Activated CD4-positive, alpha-beta memory T cell treated with anti-CD3 and anti-CD28 coated beads for 36 hours (primary cell): ENCODE results near the gene SCRT2. TPM values are rescaled to one million over a fixed set of nuclear protein-coding genes. Genes with fewer than 3 reads are reported as not detected.
A peak's percentile ranks its signal among the peaks of the same experiment; 100 is the strongest.

ENCODE experiments used
- CTCF ChIA-PET: fragments of 350-600 bp; sonication (Branson Sonifier 250); formaldehyde crosslinking; loops from one replicate; lab custom pipeline; 2021; ENCODE audit warnings: antibody characterized with exemption, inconsistent platforms; lab: Charles Lee
- POLR2A ChIA-PET: fragments of 350-600 bp; sonication (Branson Sonifier 250); formaldehyde crosslinking; loops from one replicate; lab custom pipeline; 2021; ENCODE audit warnings: antibody characterized with exemption; lab: Charles Lee
- DNase-seq: peaks from one replicate; pipeline ENCODE4 v3.0.0-alpha.2; 2020
- H3K27ac Mint-ChIP-seq: one replicate; pipeline ENCODE4 v1.8.0; 2021; ENCODE audit warnings: mixed read lengths
- H3K27me3 Mint-ChIP-seq: one replicate; pipeline ENCODE4 v1.8.0; 2021; ENCODE audit warnings: mixed read lengths
- H3K36me3 Mint-ChIP-seq: one replicate; pipeline ENCODE4 v1.8.0; 2021; ENCODE audit warnings: mixed read lengths
- H3K4me1 Mint-ChIP-seq: one replicate; pipeline ENCODE4 v1.8.0; 2021; ENCODE audit warnings: low read depth, mixed read lengths
- H3K4me3 Mint-ChIP-seq: one replicate; pipeline ENCODE4 v1.8.0; 2021; ENCODE audit warnings: mild to moderate bottlenecking, mixed read lengths
- H3K9me3 Mint-ChIP-seq: one replicate; pipeline ENCODE4 v1.8.0; 2021; ENCODE audit warnings: mixed read lengths
- intact Hi-C: fragments of 100-400 bp; cut with micrococcal nuclease; formaldehyde crosslinking; loops from one replicate; pipeline ENCODE4 v1.15.1; 2023
- total RNA-seq, 2 experiments: library from RNA; stranded (reverse); gene quantifications; one replicate each; pipeline ENCODE4 v1.2.3, GENCODE V29; 2021

Gene SCRT2
- total RNA-seq, 2 experiments from 2014 or later, result not detected

DNA sequence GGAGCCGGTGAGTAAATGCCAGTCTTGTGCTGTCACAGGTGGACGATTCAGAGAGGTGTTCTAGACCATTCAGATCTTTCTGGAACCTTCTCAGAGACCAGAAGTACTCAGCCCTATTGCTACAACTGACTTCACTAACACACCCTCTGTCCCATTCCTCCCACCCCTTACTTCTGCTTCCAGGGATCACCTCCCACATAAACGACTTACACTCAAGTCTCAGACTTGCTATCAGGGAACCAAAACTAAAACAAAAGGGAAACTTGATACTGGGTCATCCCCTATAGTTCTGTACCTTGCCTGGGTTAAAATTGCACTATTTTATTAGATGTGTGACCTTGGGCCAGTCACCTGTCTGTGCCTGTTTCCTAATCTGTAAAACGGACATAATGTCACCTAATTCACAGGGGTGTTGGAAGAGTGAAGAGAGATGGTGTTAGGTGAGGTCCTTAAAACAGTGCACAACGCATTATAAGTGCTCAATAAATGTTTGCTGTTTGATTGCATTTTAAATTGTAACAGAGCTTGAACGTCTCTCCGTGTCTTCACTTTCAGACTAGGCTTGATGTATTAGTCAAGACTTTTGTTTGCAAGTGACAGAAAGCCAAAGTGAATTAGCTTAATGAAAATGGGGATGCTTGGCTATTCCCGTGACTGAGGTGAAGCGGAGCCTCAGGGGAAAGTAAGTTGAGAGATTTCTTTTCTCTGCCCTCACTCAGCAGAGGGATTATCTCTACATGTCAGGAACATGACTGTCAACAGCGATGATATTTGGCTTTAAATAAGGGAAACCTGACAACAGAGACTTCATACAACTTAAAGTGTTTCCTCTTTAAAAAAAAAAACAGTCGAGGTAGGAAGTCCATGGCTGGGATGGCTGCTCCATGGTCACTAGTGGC is 19.6 kb downstream of the SCRT2 start:
- ChIA-PET POLR2A (no interaction called here), CTCF (interaction anchor here (2.0 to 3.4 kb wide), 3 partner anchors 10 to 83 kb away, joined by 4 to 10 read pairs (median 10); no protein-coding TSS in a partner anchor)
- no peak overlapping the region for H3K4me3 Mint-ChIP-seq
- H3K27ac Mint-ChIP-seq, result no peak overlapping the region
- peaks cover 17% of the 10 kb centered on the region for H3K27me3 Mint-ChIP-seq
- peaks cover 19% of the 10 kb centered on the region for H3K4me1 Mint-ChIP-seq
- no peak for DNase-seq
- no peaks in the 10 kb centered on the region for H3K36me3 Mint-ChIP-seq
- intact Hi-C loops, result no loop called here
- no peaks in the 10 kb centered on the region for H3K9me3 Mint-ChIP-seq

DNA sequence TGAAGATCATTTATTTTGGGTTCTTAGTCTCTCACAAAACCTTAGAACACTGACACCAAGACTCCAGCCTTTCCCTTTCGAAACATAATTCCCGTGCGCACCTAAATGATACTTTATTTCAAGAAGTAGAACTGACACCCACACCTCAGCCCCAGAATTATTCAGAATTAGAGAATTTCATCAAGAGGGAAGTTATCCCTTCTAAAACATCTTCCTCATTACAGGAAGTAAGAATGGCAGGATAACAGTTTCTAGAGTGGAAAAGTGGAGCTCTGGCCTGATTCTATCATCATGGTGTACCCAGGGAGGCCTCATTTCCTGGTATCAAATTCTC is 21.2 kb downstream of the SCRT2 start:
- peaks cover 26% of the 10 kb centered on the region for H3K4me1 Mint-ChIP-seq
- H3K27ac Mint-ChIP-seq, result no peak overlapping the region
- DNase-seq, result no peak
- H3K36me3 Mint-ChIP-seq, result peaks cover 7% of the 10 kb centered on the region
- CTCF ChIA-PET, result interaction anchor here (1.0 to 3.4 kb wide), 4 partner anchors 9 to 85 kb away, joined by 4 to 10 read pairs (median 5); no protein-coding TSS in a partner anchor
- no peak overlapping the region for H3K4me3 Mint-ChIP-seq
- peaks cover 7% of the 10 kb centered on the region for H3K27me3 Mint-ChIP-seq
- H3K9me3 Mint-ChIP-seq, result no peaks in the 10 kb centered on the region
- intact Hi-C loops, result loop anchor here (5.0 kb wide), 1 partner anchor 112 kb away; the partner anchor contains the start of gene CSNK2A1
- POLR2A ChIA-PET, result interaction anchor here (0.8 kb wide), 1 partner anchor 12 kb away, joined by 3 read pairs; no protein-coding TSS in a partner anchor

DNA sequence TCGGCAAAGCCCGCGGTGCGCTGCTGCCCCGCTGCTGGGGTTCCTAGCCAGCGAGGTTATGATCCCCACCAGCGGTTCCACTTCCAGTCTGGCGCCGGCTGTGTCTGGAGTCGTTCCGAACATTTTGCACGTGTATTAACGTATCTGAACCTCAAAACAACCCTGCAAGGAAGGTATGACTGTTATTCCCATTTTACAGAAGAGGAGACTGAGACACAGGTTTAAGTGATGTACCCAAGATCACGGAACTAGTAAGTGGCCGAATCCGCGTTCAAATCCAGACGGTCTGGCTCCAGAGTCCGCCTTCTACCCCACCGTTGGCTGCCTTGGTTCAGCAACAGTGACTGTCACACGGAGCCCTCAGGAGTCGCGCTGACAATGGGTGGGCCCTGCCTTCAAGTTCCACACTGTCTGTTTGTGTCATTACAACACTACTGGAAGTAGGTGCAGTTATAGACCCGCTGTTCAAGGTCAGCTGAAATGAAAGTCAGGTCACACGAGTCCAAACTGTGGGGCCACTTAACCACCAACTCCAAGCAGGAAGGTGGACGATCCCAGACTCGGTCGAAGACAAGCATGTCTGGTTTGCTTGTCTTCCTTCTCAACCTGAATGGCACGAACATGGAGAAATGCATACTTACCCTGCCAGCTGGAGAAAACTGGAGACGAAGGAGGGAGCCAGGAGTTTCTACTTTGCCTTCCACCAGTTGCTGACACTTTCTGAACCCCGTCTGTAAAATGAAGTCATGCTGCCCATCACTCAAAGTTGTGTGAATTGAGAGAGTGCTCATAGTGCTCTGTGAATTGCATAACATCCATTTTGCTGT is 21.8 kb downstream of the SCRT2 start:
- H3K4me1 Mint-ChIP-seq, result peaks cover 26% of the 10 kb centered on the region
- POLR2A ChIA-PET, result interaction anchor here (0.8 kb wide), 1 partner anchor 13 kb away, joined by 3 read pairs; no protein-coding TSS in a partner anchor
- H3K27me3 Mint-ChIP-seq, result peaks cover 3% of the 10 kb centered on the region
- H3K36me3 Mint-ChIP-seq, result peaks cover 8% of the 10 kb centered on the region
- no peaks in the 10 kb centered on the region for H3K9me3 Mint-ChIP-seq
- no peak for DNase-seq
- peak overlapping the region; percentile 39 for H3K27ac Mint-ChIP-seq
- H3K4me3 Mint-ChIP-seq, result peak overlapping the region; percentile 69
- intact Hi-C loops, result loop anchor here (2.0 to 5.0 kb wide), 2 partner anchors 13 to 112 kb away; partner anchors contain the start of gene CSNK2A1
- CTCF ChIA-PET, result interaction anchor here (1.9 to 3.4 kb wide), 3 partner anchors 8 to 85 kb away, joined by 4 to 10 read pairs (median 6); no protein-coding TSS in a partner anchor

DNA sequence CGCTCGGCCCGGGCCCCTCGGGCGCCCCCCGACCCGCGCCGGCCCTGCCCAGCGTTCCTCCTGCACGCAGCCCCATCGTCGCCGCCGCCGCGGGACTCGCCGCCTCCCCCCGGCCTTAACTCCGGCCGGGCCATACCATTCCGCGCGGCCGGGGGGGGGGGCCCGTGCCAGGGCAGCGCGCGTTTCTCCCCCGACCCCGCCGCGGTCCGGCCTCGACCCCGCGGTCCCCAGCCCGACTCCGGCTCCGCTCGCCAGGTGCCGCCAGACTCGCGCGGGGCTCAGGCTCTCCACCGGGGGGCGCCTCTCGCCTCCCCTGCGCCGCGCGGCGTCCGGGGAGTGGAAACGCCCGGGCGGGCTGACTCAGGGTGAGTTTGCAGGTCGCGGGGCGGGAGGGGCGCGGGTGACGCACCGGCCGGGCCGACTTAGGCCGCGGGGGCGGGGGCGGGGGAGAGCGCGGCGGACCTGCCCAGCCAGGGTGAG is 22.5 kb downstream of the SCRT2 start, which contains the start of gene SRXN1:
TSS of gene SRXN1 (minus strand) at position 91 of the 480 bp plus-strand sequence. CDS start at position 76, 15 bp downstream.
- ChIA-PET POLR2A (interaction anchor here (0.8 kb wide), 1 partner anchor 109 kb away, joined by 5 read pairs; the partner anchor contains the start of gene CSNK2A1), CTCF (interaction anchor here (1.0 to 1.9 kb wide), 3 partner anchors 14 to 111 kb away, joined by 3 to 11 read pairs (median 11); no protein-coding TSS in a partner anchor)
- H3K4me1 Mint-ChIP-seq, result peaks cover 26% of the 10 kb centered on the region
- peak; percentile 90 for DNase-seq
- H3K9me3 Mint-ChIP-seq, result no peaks in the 10 kb centered on the region
- intact Hi-C loops, result loop anchor here (2.0 to 5.0 kb wide), 2 partner anchors 14 to 111 kb away; partner anchors contain the start of gene CSNK2A1
- H3K27ac Mint-ChIP-seq, result peak within 1 kb of the TSS; percentile 70
- peaks cover 3% of the 10 kb centered on the region for H3K27me3 Mint-ChIP-seq
- H3K4me3 Mint-ChIP-seq, result peak within 1 kb of the TSS; percentile 81
- peaks cover 13% of the 10 kb centered on the region for H3K36me3 Mint-ChIP-seq

DNA sequence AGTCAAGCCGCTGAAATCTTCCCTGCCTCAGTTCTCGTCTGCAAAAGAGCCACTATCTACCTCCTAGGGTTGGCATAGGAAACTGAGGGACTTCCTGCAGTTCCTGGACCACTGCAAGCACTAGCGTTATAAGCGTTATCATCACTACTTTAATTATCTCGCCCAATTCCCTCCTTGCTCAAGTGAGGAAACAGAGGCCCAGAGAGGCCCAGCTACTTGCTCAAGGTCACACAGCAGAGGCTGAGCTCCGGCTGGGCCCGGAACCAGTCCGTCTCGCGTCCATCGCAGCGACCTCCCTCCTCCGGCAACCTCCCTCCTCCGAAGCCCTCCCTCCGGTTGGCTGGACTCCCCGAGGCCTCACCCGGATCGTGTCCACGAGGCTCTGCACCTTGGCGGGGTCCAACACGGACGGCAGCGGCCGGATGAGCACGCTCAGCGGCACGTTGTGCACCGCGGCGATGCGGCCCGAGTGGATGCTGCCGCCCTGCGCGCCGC is 22.9 kb downstream of the SCRT2 start:
- Mint-ChIP-seq H3K27me3 (no peaks in the 10 kb centered on the region), H3K27ac (peak overlapping the region; percentile 70), H3K4me3 (peak overlapping the region; percentile 81), H3K9me3 (peaks cover 2% of the 10 kb centered on the region), H3K4me1 (peaks cover 26% of the 10 kb centered on the region), H3K36me3 (peaks cover 18% of the 10 kb centered on the region)
- CTCF ChIA-PET, result interaction anchor here (1.0 to 1.9 kb wide), 4 partner anchors 10 to 111 kb away, joined by 3 to 11 read pairs (median 7); no protein-coding TSS in a partner anchor
- intact Hi-C loops, result loop anchor here (2.0 to 5.0 kb wide), 2 partner anchors 14 to 110 kb away; partner anchors contain the start of gene CSNK2A1
- DNase-seq, result peak; percentile 35
- POLR2A ChIA-PET, result interaction anchor here (0.8 kb wide), 1 partner anchor 109 kb away, joined by 5 read pairs; the partner anchor contains the start of gene CSNK2A1

DNA sequence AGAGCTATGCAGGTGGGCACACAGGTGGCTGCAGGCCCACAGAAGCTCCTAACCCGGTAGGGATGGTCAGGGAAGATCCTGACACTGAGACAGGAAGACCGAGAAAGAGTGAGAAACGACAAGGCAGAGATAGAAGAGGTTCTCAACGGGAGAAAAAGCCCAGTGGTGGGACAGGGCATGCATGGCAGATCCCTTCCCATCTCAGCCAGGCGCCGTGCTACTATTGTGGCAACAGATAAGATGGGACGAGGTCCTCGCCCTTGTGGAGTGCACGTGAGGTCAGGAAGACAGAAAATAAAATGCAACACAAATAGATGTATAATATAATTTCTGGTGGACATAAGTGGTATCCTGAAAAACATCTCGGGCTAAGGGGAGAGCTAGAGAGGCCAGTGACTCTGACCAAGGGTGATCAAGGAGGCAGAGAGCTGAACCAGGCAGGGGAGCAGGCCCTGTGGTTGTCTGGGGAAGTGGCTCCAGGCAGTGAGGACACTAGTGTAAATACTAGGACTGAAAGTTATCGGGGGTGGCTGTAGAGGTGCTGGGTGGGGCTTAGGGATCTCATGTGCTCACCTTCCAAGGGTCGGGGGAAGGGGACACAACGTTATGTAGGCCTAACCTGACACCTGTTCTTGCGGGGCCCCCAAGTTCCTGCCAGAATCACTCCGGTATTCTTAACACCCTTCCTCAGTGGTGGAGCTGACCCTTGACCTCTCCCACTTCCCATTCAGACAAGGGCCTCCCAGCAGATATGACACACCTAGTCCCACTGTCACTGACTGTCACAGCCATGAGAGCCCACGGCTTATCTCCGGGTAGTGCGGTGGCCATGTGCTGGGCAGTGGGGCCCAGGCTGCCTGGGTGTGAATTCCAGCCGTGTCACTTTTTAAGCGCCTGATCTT is 23.6 kb downstream of the SCRT2 start:
- intact Hi-C loops, result loop anchor here (2.0 to 5.0 kb wide), 2 partner anchors 15 to 110 kb away; partner anchors contain the start of gene CSNK2A1
- Mint-ChIP-seq H3K27ac (peak overlapping the region; percentile 70), H3K9me3 (peaks cover 2% of the 10 kb centered on the region), H3K4me3 (peak overlapping the region; percentile 81), H3K36me3 (peaks cover 24% of the 10 kb centered on the region), H3K27me3 (no peaks in the 10 kb centered on the region), H3K4me1 (peaks cover 26% of the 10 kb centered on the region)
- peak; percentile 23 for DNase-seq
- ChIA-PET CTCF (interaction anchor here (0.6 to 1.9 kb wide), 5 partner anchors 9 to 110 kb away, joined by 3 to 11 read pairs (median 4); no protein-coding TSS in a partner anchor), POLR2A (interaction anchor here (0.8 kb wide), 1 partner anchor 108 kb away, joined by 5 read pairs; the partner anchor contains the start of gene CSNK2A1)

DNA sequence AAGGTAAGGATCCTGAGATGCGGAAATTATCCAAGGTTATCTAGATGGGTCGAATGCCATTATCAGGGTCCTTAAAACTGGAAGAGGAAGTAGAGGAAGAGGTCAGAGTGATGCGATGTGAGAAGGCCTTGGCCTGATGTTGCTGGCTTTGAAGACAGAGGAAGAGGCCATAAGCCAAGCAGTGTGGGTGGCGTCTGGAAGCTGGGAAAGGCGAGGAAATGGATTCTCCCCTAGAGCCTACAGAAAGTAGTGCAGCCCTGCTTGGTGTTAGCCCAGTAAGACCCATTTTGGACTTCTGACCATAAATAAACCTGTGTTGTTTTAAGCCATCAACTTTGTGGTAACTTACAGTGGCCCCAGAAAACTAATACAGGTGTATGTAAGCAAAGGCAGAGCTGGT is 24.6 kb downstream of the SCRT2 start:
- intact Hi-C loops, result loop anchor here (5.0 kb wide), 1 partner anchor 109 kb away; the partner anchor contains the start of gene CSNK2A1
- H3K4me3 Mint-ChIP-seq, result no peak overlapping the region
- no peak for DNase-seq
- H3K27me3 Mint-ChIP-seq, result no peaks in the 10 kb centered on the region
- POLR2A ChIA-PET, result no interaction called here
- CTCF ChIA-PET, result interaction anchor here (1.6 kb wide), 1 partner anchor 88 kb away, joined by 5 read pairs; no protein-coding TSS in a partner anchor
- H3K27ac Mint-ChIP-seq, result no peak overlapping the region
- H3K36me3 Mint-ChIP-seq, result peaks cover 24% of the 10 kb centered on the region
- H3K4me1 Mint-ChIP-seq, result peaks cover 26% of the 10 kb centered on the region
- peaks cover 2% of the 10 kb centered on the region for H3K9me3 Mint-ChIP-seq

DNA sequence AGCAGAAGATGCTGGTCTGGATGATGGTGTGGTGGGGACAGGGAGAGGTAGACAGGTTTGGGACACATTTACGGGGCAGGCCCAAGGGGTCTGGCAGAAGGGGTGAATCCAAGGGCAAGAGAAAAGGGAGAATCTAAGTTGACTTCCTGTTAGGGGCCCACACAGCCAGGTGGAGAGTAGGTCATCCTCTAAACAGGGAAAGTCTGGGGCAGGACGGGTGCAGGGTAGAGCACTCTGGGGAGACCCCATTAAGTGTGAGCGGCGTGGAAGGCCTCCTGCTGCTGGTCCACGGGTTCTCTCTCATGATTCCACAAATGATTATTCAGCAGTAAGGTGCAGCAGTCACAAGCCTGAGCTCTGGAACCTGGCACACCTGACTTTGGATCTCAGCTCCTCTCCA is 25.3 kb downstream of the SCRT2 start:
- Mint-ChIP-seq H3K27me3 (no peaks in the 10 kb centered on the region), H3K9me3 (peaks cover 2% of the 10 kb centered on the region), H3K4me1 (peaks cover 31% of the 10 kb centered on the region), H3K36me3 (peaks cover 24% of the 10 kb centered on the region), H3K27ac (no peak overlapping the region), H3K4me3 (no peak overlapping the region)
- no peak for DNase-seq
- ChIA-PET CTCF (interaction anchor here (1.6 kb wide), 1 partner anchor 89 kb away, joined by 5 read pairs; no protein-coding TSS in a partner anchor), POLR2A (no interaction called here)
- intact Hi-C loops, result loop anchor here (5.0 kb wide), 1 partner anchor 108 kb away; the partner anchor contains the start of gene CSNK2A1

DNA sequence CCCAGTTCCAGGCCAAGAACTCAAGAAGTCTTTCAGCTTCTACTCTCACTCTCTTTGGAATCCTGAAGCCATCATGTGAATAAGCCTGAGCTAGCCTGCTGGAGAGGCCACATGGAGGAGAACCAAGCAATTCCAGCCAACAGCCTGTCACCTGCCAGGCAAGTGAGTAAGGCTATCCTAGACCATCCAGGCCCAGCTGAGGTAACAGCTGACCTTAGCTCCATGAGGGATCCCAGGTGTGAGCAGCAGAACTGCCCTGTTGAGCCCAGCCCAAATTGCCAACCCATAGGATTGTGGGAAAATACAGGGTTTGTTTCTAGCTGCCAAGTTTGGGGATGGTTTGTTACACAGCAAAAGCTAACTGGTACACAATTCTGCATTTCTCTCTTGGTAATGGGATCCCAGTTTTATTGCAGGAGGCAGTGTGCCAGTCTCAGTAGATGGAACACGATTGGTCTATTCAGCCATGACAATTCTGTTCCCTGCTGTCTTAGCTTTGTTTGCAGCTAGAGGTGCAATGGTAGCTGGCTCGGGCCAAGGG is 28.1 kb downstream of the SCRT2 start:
- H3K4me3 Mint-ChIP-seq, result no peak overlapping the region
- intact Hi-C loops, result loop anchor here (5.0 kb wide), 1 partner anchor 35 kb away; the partner anchor contains the start of gene TCF15
- POLR2A ChIA-PET, result no interaction called here
- no peak for DNase-seq
- H3K4me1 Mint-ChIP-seq, result peaks cover 27% of the 10 kb centered on the region
- peaks cover 2% of the 10 kb centered on the region for H3K9me3 Mint-ChIP-seq
- no peak overlapping the region for H3K27ac Mint-ChIP-seq
- CTCF ChIA-PET, result interaction anchor here (0.8 to 5.2 kb wide), 5 partner anchors 20 to 85 kb away, joined by 3 to 99 read pairs (median 4); no protein-coding TSS in a partner anchor
- H3K27me3 Mint-ChIP-seq, result peaks cover 11% of the 10 kb centered on the region
- peaks cover 24% of the 10 kb centered on the region for H3K36me3 Mint-ChIP-seq
